ENCODE results near the gene FGFRL1.

FGFRL1 gene

DNA sequence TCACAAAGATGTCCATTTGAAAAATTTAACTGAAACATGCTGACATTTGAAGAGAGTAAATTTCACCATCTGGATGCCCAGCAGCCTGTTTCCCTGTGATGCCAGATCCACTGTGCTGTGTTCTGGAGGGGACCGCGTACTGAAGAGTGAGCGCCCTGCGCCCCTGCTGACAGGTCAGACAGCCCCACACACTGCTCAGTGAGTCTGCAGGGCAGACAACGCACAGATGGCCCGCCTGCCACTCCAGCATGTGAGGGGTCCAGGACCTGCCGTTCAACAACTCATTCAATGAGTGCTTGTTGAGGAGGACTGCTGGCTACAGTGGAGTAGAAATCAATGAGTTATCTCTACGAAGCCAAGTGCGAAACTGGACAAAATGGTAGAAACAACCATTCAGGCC lies 49.2 kb downstream of the FGFRL1 start:
- Histone ChIP-seq H3K27ac (ENCODE audit: low read depth in 2 of 2, low read length in 2 of 2) (no peak overlapping the region), H3K4me1 (ENCODE audit: control insufficient read depth in 2 of 2, insufficient read depth in 2 of 2, low read length in 2 of 2) (peaks cover 6 to 15% of the 10 kb centered on the region in 2 donors), H3K27me3 (ENCODE audit: control insufficient read depth in 2 of 2, insufficient read depth in 2 of 2, low read length in 2 of 2) (peaks cover 7 to 19% of the 10 kb centered on the region in 2 donors)

GRCh38 chr4:1061056-1061700 lies 49.8 kb downstream of the FGFRL1 start:
- no peak overlapping the region for H3K27ac ChIP-seq (ENCODE audit: low read depth in 2 of 2, low read length in 2 of 2)
- peaks cover 3 to 14% of the 10 kb centered on the region in 2 donors for H3K27me3 ChIP-seq (ENCODE audit: control insufficient read depth in 2 of 2, insufficient read depth in 2 of 2, low read length in 2 of 2)
- H3K36me3 ChIP-seq (ENCODE audit: control insufficient read depth in 2 of 2, insufficient read depth in 2 of 2, low read length in 2 of 2), result no peaks in the 10 kb centered on the region
- H3K4me3 ChIP-seq (ENCODE audit: low read length in 2 of 2), result no peak overlapping the region
- H3K9ac ChIP-seq (ENCODE audit: low read depth in 1 of 2, low read length in 2 of 2), result no peak overlapping the region
- peaks cover 4 to 15% of the 10 kb centered on the region in 2 donors for H3K4me1 ChIP-seq (ENCODE audit: control insufficient read depth in 2 of 2, insufficient read depth in 2 of 2, low read length in 2 of 2)
- H3K9me3 ChIP-seq (ENCODE audit: control insufficient read depth in 2 of 2, low read length in 2 of 2), result no peaks in the 10 kb centered on the region

More for the DNA sequence above, 49.2 kb downstream of the FGFRL1 start:
- no peaks in the 10 kb centered on the region for H3K36me3 ChIP-seq (ENCODE audit: control insufficient read depth in 2 of 2, insufficient read depth in 2 of 2, low read length in 2 of 2)
- H3K9me3 ChIP-seq (ENCODE audit: control insufficient read depth in 2 of 2, low read length in 2 of 2), result no peaks in the 10 kb centered on the region
- no peak overlapping the region for H3K4me3 ChIP-seq (ENCODE audit: low read length in 2 of 2)
- H3K9ac ChIP-seq (ENCODE audit: low read depth in 1 of 2, low read length in 2 of 2), result no peak overlapping the region

DNA sequence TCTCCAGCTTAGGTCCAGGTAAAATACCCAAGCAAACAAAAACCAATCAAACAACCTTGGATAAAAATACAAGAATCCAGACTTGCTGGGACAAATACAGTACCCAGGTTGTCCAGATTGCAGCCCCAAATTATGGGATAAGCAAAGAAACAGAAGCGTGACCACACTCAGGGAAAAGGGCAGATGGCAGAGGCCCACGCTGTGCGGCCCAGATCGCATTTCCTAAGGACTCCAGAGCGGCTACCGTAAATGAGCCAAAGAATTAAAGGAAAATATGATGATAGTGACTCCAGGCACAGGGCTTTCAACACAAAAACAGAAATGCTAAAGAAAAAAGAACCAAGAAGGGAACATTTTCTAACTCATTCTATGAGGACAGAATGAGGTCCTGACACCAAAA lies 50.3 kb downstream of the FGFRL1 start:
- Histone ChIP-seq H3K4me3 (ENCODE audit: low read length in 2 of 2) (no peak overlapping the region), H3K9me3 (ENCODE audit: control insufficient read depth in 2 of 2, low read length in 2 of 2) (no peaks in the 10 kb centered on the region), H3K27ac (ENCODE audit: low read depth in 2 of 2, low read length in 2 of 2) (no peak overlapping the region), H3K4me1 (ENCODE audit: control insufficient read depth in 2 of 2, insufficient read depth in 2 of 2, low read length in 2 of 2) (peaks cover 3 to 15% of the 10 kb centered on the region in 2 donors), H3K27me3 (ENCODE audit: control insufficient read depth in 2 of 2, insufficient read depth in 2 of 2, low read length in 2 of 2) (peaks cover 1 to 9% of the 10 kb centered on the region in 2 donors), H3K9ac (ENCODE audit: low read depth in 1 of 2, low read length in 2 of 2) (no peak overlapping the region), H3K36me3 (ENCODE audit: control insufficient read depth in 2 of 2, insufficient read depth in 2 of 2, low read length in 2 of 2) (no peaks in the 10 kb centered on the region)

DNA sequence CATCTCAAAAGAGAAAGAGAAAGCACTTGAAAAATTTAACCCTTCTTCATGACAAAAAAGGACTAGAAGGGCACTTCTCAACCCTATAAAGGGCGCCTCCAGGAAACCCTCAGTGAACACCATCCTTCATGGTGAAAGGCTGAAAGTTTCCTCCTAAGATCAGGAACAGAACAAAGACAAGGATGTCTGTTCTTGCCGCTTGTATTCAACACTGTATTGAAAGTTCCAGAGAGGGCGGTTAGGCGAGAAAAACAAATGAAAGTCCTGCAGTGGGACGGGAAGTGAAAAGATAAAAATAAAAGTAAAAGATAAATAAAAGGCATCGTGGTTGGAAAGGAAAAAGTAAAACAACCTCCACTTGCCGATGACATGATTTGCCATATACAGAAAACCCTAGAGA lies 51.0 kb downstream of the FGFRL1 start:
- Histone ChIP-seq H3K27ac (ENCODE audit: low read depth in 2 of 2, low read length in 2 of 2) (no peak overlapping the region), H3K27me3 (ENCODE audit: control insufficient read depth in 2 of 2, insufficient read depth in 2 of 2, low read length in 2 of 2) (peaks cover 0 to 4% of the 10 kb centered on the region in 2 donors)

GRCh38 chr4:1065732-1066131 lies 54.3 kb downstream of the FGFRL1 start:
- no peaks in the 10 kb centered on the region for H3K4me1 ChIP-seq (ENCODE audit: control insufficient read depth in 2 of 2, insufficient read depth in 2 of 2, low read length in 2 of 2)
- no peaks in the 10 kb centered on the region for H3K9me3 ChIP-seq (ENCODE audit: control insufficient read depth in 2 of 2, low read length in 2 of 2)
- no peak overlapping the region for H3K4me3 ChIP-seq (ENCODE audit: low read length in 2 of 2)
- H3K27ac ChIP-seq (ENCODE audit: low read depth in 2 of 2, low read length in 2 of 2), result no peak overlapping the region
- no peak overlapping the region for H3K9ac ChIP-seq (ENCODE audit: low read depth in 1 of 2, low read length in 2 of 2)
- H3K27me3 ChIP-seq (ENCODE audit: control insufficient read depth in 2 of 2, insufficient read depth in 2 of 2, low read length in 2 of 2), result no peaks in the 10 kb centered on the region
- H3K36me3 ChIP-seq (ENCODE audit: control insufficient read depth in 2 of 2, insufficient read depth in 2 of 2, low read length in 2 of 2), result no peaks in the 10 kb centered on the region

More for the DNA sequence above, 51.0 kb downstream of the FGFRL1 start:
- no peaks in the 10 kb centered on the region for H3K36me3 ChIP-seq (ENCODE audit: control insufficient read depth in 2 of 2, insufficient read depth in 2 of 2, low read length in 2 of 2)
- H3K4me3 ChIP-seq (ENCODE audit: low read length in 2 of 2), result no peak overlapping the region
- H3K9me3 ChIP-seq (ENCODE audit: control insufficient read depth in 2 of 2, low read length in 2 of 2), result no peaks in the 10 kb centered on the region
- peaks cover 3 to 10% of the 10 kb centered on the region in 2 donors for H3K4me1 ChIP-seq (ENCODE audit: control insufficient read depth in 2 of 2, insufficient read depth in 2 of 2, low read length in 2 of 2)
- H3K9ac ChIP-seq (ENCODE audit: low read depth in 1 of 2, low read length in 2 of 2), result no peak overlapping the region

GRCh38 chr4:1069394-1069793 lies 58.0 kb downstream of the FGFRL1 start:
- H3K9me3 ChIP-seq (ENCODE audit: control insufficient read depth in 2 of 2, low read length in 2 of 2), result no peaks in the 10 kb centered on the region
- H3K9ac ChIP-seq (ENCODE audit: low read depth in 1 of 2, low read length in 2 of 2), result no peak overlapping the region
- H3K27ac ChIP-seq (ENCODE audit: low read depth in 2 of 2, low read length in 2 of 2), result no peak overlapping the region
- no peak overlapping the region for H3K4me3 ChIP-seq (ENCODE audit: low read length in 2 of 2)
- H3K27me3 ChIP-seq (ENCODE audit: control insufficient read depth in 2 of 2, insufficient read depth in 2 of 2, low read length in 2 of 2), result no peaks in the 10 kb centered on the region
- no peaks in the 10 kb centered on the region for H3K36me3 ChIP-seq (ENCODE audit: control insufficient read depth in 2 of 2, insufficient read depth in 2 of 2, low read length in 2 of 2)
- peaks cover 0 to 3% of the 10 kb centered on the region in 2 donors for H3K4me1 ChIP-seq (ENCODE audit: control insufficient read depth in 2 of 2, insufficient read depth in 2 of 2, low read length in 2 of 2)

- H3K9ac ChIP-seq (ENCODE audit: low read depth in 1 of 2, low read length in 2 of 2), result no peak overlapping the region
- no peak overlapping the region for H3K4me3 ChIP-seq (ENCODE audit: low read length in 2 of 2)
- peaks cover 0 to 3% of the 10 kb centered on the region in 2 donors for H3K4me1 ChIP-seq (ENCODE audit: control insufficient read depth in 2 of 2, insufficient read depth in 2 of 2, low read length in 2 of 2)
- no peaks in the 10 kb centered on the region for H3K27me3 ChIP-seq (ENCODE audit: control insufficient read depth in 2 of 2, insufficient read depth in 2 of 2, low read length in 2 of 2)
- no peaks in the 10 kb centered on the region for H3K36me3 ChIP-seq (ENCODE audit: control insufficient read depth in 2 of 2, insufficient read depth in 2 of 2, low read length in 2 of 2)
- no peak overlapping the region for H3K27ac ChIP-seq (ENCODE audit: low read depth in 2 of 2, low read length in 2 of 2)
- H3K9me3 ChIP-seq (ENCODE audit: control insufficient read depth in 2 of 2, low read length in 2 of 2), result no peaks in the 10 kb centered on the region
Measured at GRCh38 chr4:1072830-1073446, 61.5 kb downstream of the FGFRL1 start.

DNA sequence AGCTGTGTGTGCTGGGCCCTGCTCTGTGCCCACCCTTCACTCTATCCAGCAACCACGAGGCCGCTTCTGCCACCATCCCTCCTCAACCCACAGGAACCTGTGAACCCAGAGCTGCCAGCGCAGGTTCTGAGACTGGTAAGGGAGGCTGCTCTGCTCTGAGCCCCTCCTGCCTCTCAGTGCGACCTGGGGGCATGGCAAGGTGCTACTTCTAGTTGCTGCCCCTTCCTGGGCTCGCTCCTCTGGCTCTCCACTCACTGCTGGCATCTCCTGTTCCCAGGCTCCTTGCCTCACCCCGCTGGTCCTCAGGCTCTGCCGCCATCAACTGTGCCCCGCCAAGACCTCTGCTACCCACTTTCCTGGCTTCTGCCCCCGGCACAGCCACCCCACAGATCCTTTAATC lies 62.7 kb downstream of the FGFRL1 start:
- no peak overlapping the region for H3K4me3 ChIP-seq (ENCODE audit: low read length in 2 of 2)
- H3K9ac ChIP-seq (ENCODE audit: low read depth in 1 of 2, low read length in 2 of 2), result no peak overlapping the region
- H3K9me3 ChIP-seq (ENCODE audit: control insufficient read depth in 2 of 2, low read length in 2 of 2), result no peaks in the 10 kb centered on the region
- no peaks in the 10 kb centered on the region for H3K27me3 ChIP-seq (ENCODE audit: control insufficient read depth in 2 of 2, insufficient read depth in 2 of 2, low read length in 2 of 2)
- H3K4me1 ChIP-seq (ENCODE audit: control insufficient read depth in 2 of 2, insufficient read depth in 2 of 2, low read length in 2 of 2), result peaks cover 0 to 3% of the 10 kb centered on the region in 2 donors
- H3K27ac ChIP-seq (ENCODE audit: low read depth in 2 of 2, low read length in 2 of 2), result no peak overlapping the region
- no peaks in the 10 kb centered on the region for H3K36me3 ChIP-seq (ENCODE audit: control insufficient read depth in 2 of 2, insufficient read depth in 2 of 2, low read length in 2 of 2)

DNA sequence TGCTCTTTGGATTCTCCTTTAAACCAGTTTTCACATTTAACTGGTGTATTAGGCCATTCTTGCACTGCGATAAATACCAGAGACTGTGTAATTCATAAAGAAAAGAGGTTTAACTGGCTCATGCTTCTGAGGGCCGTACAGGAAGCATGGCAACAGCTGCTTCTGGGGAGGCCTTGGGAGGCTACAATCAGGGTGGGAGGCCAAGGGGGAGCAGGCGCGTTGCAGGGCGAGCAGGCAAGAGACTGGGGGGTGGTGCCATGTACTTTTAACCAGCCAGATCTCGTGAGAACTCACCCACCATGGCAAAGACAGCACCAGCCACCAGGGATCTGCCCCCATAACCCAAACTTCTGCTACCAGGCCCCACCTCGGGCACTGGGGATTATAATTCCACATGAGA lies 63.8 kb downstream of the FGFRL1 start:
- Histone ChIP-seq H3K4me1 (ENCODE audit: control insufficient read depth in 2 of 2, insufficient read depth in 2 of 2, low read length in 2 of 2) (peaks cover 0 to 3% of the 10 kb centered on the region in 2 donors), H3K9me3 (ENCODE audit: control insufficient read depth in 2 of 2, low read length in 2 of 2) (no peaks in the 10 kb centered on the region), H3K36me3 (ENCODE audit: control insufficient read depth in 2 of 2, insufficient read depth in 2 of 2, low read length in 2 of 2) (no peaks in the 10 kb centered on the region), H3K27ac (ENCODE audit: low read depth in 2 of 2, low read length in 2 of 2) (no peak overlapping the region), H3K27me3 (ENCODE audit: control insufficient read depth in 2 of 2, insufficient read depth in 2 of 2, low read length in 2 of 2) (peaks cover 0 to under 1% of the 10 kb centered on the region in 2 donors), H3K4me3 (ENCODE audit: low read length in 2 of 2) (no peak overlapping the region), H3K9ac (ENCODE audit: low read depth in 1 of 2, low read length in 2 of 2) (no peak overlapping the region)

DNA sequence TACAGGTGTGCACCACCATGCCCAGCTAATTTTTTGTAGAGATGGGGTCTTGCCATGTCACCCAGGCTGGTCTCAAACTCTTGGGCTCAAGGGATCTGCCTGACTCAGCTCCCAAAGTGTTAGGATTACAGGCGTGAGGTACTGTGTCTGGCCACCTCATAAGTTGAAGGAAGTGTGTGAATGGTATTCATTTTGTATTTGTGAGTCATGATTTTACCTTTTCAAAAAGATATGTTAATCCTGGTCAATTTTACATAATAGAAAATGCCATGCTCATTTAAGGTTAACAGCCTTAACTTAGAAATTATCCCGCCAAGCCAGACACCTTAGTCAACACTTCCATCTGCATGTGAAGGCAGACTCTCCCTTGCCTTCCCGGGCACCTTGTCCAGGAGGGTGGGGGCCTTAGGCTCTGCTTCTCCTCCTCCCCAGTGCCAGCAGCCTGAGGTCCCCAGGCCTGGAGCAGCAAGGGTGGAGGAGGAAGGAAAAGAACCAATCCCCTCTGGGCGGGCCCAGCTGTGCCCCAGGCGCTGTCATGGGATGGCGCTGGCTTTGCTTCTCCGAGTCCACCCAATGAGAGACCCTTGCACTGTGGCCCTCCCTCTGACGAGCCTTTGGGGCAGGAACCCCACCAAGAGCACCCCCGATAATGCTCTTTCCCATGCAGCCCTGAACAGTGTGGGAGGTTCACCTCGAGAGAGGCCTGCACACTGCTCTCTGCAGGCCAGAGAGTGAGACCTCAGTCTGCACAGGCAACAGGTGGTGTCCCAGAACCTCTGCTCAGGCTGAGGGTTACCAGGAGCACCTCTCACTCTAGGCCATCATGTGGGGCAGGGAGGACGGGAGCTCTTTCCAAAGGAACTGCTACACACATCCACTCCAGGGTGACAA lies 64.6 kb downstream of the FGFRL1 start:
- Histone ChIP-seq H3K27me3 (ENCODE audit: control insufficient read depth in 2 of 2, insufficient read depth in 2 of 2, low read length in 2 of 2) (peaks cover 0 to 7% of the 10 kb centered on the region in 2 donors), H3K9ac (ENCODE audit: low read depth in 1 of 2, low read length in 2 of 2) (no peak overlapping the region), H3K9me3 (ENCODE audit: control insufficient read depth in 2 of 2, low read length in 2 of 2) (no peaks in the 10 kb centered on the region), H3K36me3 (ENCODE audit: control insufficient read depth in 2 of 2, insufficient read depth in 2 of 2, low read length in 2 of 2) (no peaks in the 10 kb centered on the region), H3K27ac (ENCODE audit: low read depth in 2 of 2, low read length in 2 of 2) (no peak overlapping the region), H3K4me1 (ENCODE audit: control insufficient read depth in 2 of 2, insufficient read depth in 2 of 2, low read length in 2 of 2) (peaks cover 0 to 3% of the 10 kb centered on the region in 2 donors), H3K4me3 (ENCODE audit: low read length in 2 of 2) (no peak overlapping the region)

Measured in mucosa of rectum (tissue), 2 donors.